HG02884 (cell line): ENCODE measurements around the gene MFSD12.
"Not testable (repeated sequence)": the region's sequence is repeated elsewhere in the genome, so short reads cannot be mapped to it uniquely, and the experiment has no call there.

Source experiments
- ATAC-seq: cut with Tn5 transposase; IDR thresholded peaks from one replicate; pipeline ENCODE4 v1.9.1; 2021; ENCODE audit warnings: mild to moderate bottlenecking, moderate library complexity; ENCODE audit not compliant: unreplicated experiment

The MFSD12 gene

GRCh38 chr19:3585301-3586126, 28.1 kb upstream of the MFSD12 start, which contains the start of gene GIPC3:
Gene GIPC3, plus strand, starts transcription at chr19:3585478. Its CDS starts 120 bp downstream, at chr19:3585598.
- no peak for ATAC-seq

- ATAC-seq, result not testable (repeated sequence)
Measured at GRCh38 chr19:3584036-3584802, 26.8 kb upstream of the MFSD12 start.

GRCh38 chr19:3581792-3582191, 24.4 kb upstream of the MFSD12 start:
- not testable (repeated sequence) for ATAC-seq

- no peak for ATAC-seq
Measured at GRCh38 chr19:3580156-3580934, 23.0 kb upstream of the MFSD12 start.

GRCh38 chr19:3578390-3578789, 21.0 kb upstream of the MFSD12 start:
- no peak for ATAC-seq

- ATAC-seq, result no peak
Measured at GRCh38 chr19:3577723-3578344, 20.4 kb upstream of the MFSD12 start.

GRCh38 chr19:3576696-3577443, 19.5 kb upstream of the MFSD12 start:
- ATAC-seq, result no peak

- ATAC-seq, result no peak
Measured at GRCh38 chr19:3575949-3576673, 18.7 kb upstream of the MFSD12 start.

- ATAC-seq, result no peak
Measured at GRCh38 chr19:3575260-3575741, 17.9 kb upstream of the MFSD12 start.

GRCh38 chr19:3573858-3574637, 16.7 kb upstream of the MFSD12 start:
- no peak for ATAC-seq

- ATAC-seq, result peak; percentile 6
Measured at GRCh38 chr19:3573162-3573857, 15.9 kb upstream of the MFSD12 start.

- no peak for ATAC-seq
Measured at GRCh38 chr19:3572855-3573161, 15.4 kb upstream of the MFSD12 start, which contains the start of gene HMG20B. Gene HMG20B, plus strand, starts transcription at chr19:3572944. Its CDS starts 366 bp downstream, at chr19:3573310.

- ATAC-seq, result peak; percentile 81
Measured at GRCh38 chr19:3572132-3572854, 14.9 kb upstream of the MFSD12 start.

- no peak for ATAC-seq
Measured at GRCh38 chr19:3570606-3571011, 13.2 kb upstream of the MFSD12 start.

GRCh38 chr19:3570042-3570441, 12.7 kb upstream of the MFSD12 start:
- ATAC-seq, result not testable (repeated sequence)

GRCh38 chr19:3565139-3565538, 7.8 kb upstream of the MFSD12 start:
- no peak for ATAC-seq
